H1 (cell line): ENCODE measurements around the gene KCTD3. TPM values are rescaled to one million over a fixed set of nuclear protein-coding genes. Genes with fewer than 3 reads are reported as not detected.
A peak's percentile ranks its signal among the peaks of the same experiment; 100 is the strongest.

Source experiments
- ATF3 ChIP-seq: IDR thresholded peaks from 2 replicates; pipeline ENCODE4 v1.6.1; 2011; ENCODE audit warnings: low read depth, mild to moderate bottlenecking, low read length; ENCODE audit not compliant: insufficient read depth
- BCL11A ChIP-seq, 2 experiments: IDR thresholded peaks; one replicate each; pipeline ENCODE4 v1.6.1; 2011; ENCODE audit warnings: low read depth in 2 of 2, low read length in 2 of 2, mild to moderate bottlenecking in 2 of 2
- GTF2F1 ChIP-seq: IDR thresholded peaks from 2 replicates; pipeline ENCODE4 v1.6.1; 2012; ENCODE audit warnings: low read depth, low read length, improper control_type of control experiment, borderline replicate concordance
- NRF1 ChIP-seq: IDR thresholded peaks from 2 replicates; pipeline ENCODE4 v1.6.1; 2011; ENCODE audit warnings: mild to moderate bottlenecking, low read depth, low read length, improper control_type of control experiment
- PHF8 ChIP-seq: fragments of 200-600 bp; sonication (generic); conservative IDR thresholded peaks from 2 replicates; pipeline ENCODE4 v1.7.1; 2012; ENCODE audit warnings: low read depth, mild to moderate bottlenecking, inconsistent platforms, low read length, moderate library complexity
- SRF ChIP-seq: IDR thresholded peaks from 2 replicates; pipeline ENCODE4 v1.6.1; 2011; ENCODE audit warnings: mild to moderate bottlenecking, low read depth, low read length, moderate library complexity
- ZNF274 ChIP-seq: IDR thresholded peaks from 2 replicates; pipeline ENCODE4 v1.7.0; 2012; ENCODE audit warnings: low read length, borderline replicate concordance; ENCODE audit errors: extremely low read depth
- polyA plus RNA-seq, 7 experiments: library from polyadenylated mRNA; depleted of rRNA in 3 of 7; stranded (reverse) in 5 of 7; unstranded in 2 of 7; fragments of >200 nt in 5 of 7; fragments of 200-250 nt in 2 of 7; gene quantifications; 1 replicate in 5 of 7; 2 replicates in 1 of 7; 4 replicates in 1 of 7; pipeline versions ENCODE4 v1.2.1 to v1.2.3, GENCODE V29; 2011 to 2013; ENCODE audit warnings: missing spikeins in 2 of 7, mixed read lengths in 2 of 7
- total RNA-seq: library from RNA; stranded (reverse); fragmentation: NEBNext Ultra II Directional; extraction: Animal tissue kit (Norgen Biotek cat#: 25700); gene quantifications from 2 replicates; pipeline ENCODE4 v1.2.1, GENCODE V29; 2021

Gene KCTD3
- total and polyA plus RNA-seq, 2 of the 8 experiments (the other 6 are each of a cell fraction or from before 2014, with no cell fraction given), result 43.0 to 55.6 TPM

GRCh38 chr1:215566556-215567490, at the start of gene KCTD3 (continued):
- TF ChIP-seq ATF3 (no peak), GTF2F1 (0 out of 2 replicates have a peak, but pooled peaks have one; percentile 28), PHF8 (peak; percentile 65; the same call in 1 of the 2 replicates), BCL11A (IDR thresholded peaks at IDR 0.05; ENCODE audit: low read depth in 2 of 2, low read length in 2 of 2) (no peak), SRF (no peak), ZNF274 (no peak), NRF1 (no peak)
